BLaER1 (cell line): ENCODE measurements around the gene RND2.
"Not testable (repeated sequence)": the region's sequence is repeated elsewhere in the genome, so short reads cannot be mapped to it uniquely, and the experiment has no call there.

Experiments used
- H3K27ac ChIP-seq: shearing (Covaris generic); formaldehyde crosslinking; 2 replicates; pipeline ENCODE4 v1.8.1; 2022
- H3K27me3 ChIP-seq: shearing (Covaris generic); formaldehyde crosslinking; 2 replicates; pipeline ENCODE4 v1.8.1; 2022
- H3K36me3 ChIP-seq: shearing (Covaris generic); formaldehyde crosslinking; 2 replicates; pipeline ENCODE4 v1.8.1; 2022
- H3K4me1 ChIP-seq: shearing (Covaris generic); formaldehyde crosslinking; 2 replicates; pipeline ENCODE4 v1.8.1; 2022
- H3K4me2 ChIP-seq: shearing (Covaris generic); formaldehyde crosslinking; 2 replicates; pipeline ENCODE4 v1.8.1; 2022
- H3K4me3 ChIP-seq: shearing (Covaris generic); formaldehyde crosslinking; 2 replicates; pipeline ENCODE4 v1.8.1; 2022
- H3K9ac ChIP-seq: shearing (Covaris generic); formaldehyde crosslinking; 2 replicates; pipeline ENCODE4 v1.8.1; 2022
- H3K9me3 ChIP-seq: shearing (Covaris generic); formaldehyde crosslinking; 2 replicates; pipeline ENCODE4 v1.8.1; 2022
- H4K20me1 ChIP-seq: shearing (Covaris generic); formaldehyde crosslinking; 2 replicates; pipeline ENCODE4 v1.8.1; 2022
- Cebpa-rat ChIP-seq: shearing (Covaris generic); IDR thresholded peaks from 2 replicates; pipeline ENCODE4 v1.8.1; 2022

RND2 gene

DNA sequence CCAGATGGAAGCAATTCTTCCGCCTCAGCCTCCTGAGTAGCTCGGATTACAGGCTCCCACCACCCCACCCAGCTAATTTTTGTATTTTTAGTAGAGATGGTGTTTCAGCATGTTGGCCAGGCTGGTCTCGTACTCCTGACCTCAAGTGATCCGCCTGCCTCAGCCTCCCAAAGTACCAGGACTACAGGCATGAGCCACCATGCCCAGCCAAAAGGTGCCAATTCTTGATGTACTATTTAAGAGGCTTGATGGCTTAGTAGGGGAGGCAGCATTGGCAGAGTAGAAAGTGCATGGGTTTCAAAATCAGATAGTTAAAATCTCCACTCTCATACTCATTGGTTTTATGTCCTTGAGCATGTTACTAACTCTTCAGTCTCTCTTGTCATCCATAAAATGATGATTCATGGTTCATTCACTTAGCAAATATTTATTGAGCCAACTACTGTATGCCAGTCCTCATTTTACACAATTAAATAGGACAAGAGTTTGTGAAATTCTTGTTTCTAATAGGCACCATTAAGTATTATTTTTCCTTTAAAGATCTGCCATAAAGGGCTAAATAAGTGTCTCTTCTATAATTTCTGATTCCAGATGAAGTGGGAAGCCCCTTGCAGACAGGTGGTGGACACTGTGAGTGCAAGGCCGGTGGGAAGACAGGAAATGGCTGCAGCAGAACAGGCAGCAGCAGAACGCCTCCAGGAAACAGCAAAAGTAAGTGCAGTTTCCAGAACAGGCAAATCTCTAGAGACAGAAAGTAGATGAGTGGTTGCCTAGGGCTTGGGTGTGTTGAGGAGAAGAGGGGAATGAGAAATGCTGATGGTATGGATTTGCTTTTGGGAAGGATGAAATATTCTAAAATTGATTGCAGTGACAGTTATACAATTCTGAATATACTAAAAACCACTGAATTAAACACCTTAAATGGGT, 35.0 kb upstream of the RND2 start:
- Histone ChIP-seq H3K9ac (no peak overlapping the region), H3K27me3 (no peaks in the 10 kb centered on the region), H4K20me1 (peaks cover 8% of the 10 kb centered on the region), H3K4me2 (no peak overlapping the region), H3K4me3 (no peak overlapping the region), H3K36me3 (peaks cover 92% of the 10 kb centered on the region), H3K27ac (no peak overlapping the region), H3K9me3 (no peaks in the 10 kb centered on the region), H3K4me1 (peaks cover 29% of the 10 kb centered on the region)
- no peak for TF ChIP-seq Cebpa-rat

DNA sequence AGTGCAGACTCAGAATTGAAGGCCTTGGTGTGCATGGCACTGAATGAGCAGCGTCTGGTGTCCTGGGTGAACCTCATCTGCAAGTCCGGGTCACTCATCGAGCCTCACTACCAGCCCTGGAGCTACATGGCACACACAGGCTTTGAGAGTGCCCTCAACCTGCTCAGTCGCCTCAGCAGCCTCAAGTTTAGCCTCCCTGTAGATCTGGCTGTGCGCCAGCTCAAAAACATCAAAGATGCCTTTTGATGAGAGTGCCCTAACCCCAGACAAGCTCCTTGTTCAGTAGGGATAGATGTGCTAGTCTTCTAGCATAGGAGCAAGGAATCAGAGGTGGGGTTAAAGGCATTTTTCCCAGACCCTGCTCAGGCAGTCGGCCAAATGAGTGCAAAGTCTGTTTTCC, 33.6 kb upstream of the RND2 start:
- H3K4me2 ChIP-seq, result no peak overlapping the region
- no peak overlapping the region for H3K9ac ChIP-seq
- H3K36me3 ChIP-seq, result peaks cover 92% of the 10 kb centered on the region
- H3K27ac ChIP-seq, result no peak overlapping the region
- H3K4me1 ChIP-seq, result peaks cover 14% of the 10 kb centered on the region
- H3K27me3 ChIP-seq, result no peaks in the 10 kb centered on the region
- TF ChIP-seq Cebpa-rat, result no peak
- H3K9me3 ChIP-seq, result no peaks in the 10 kb centered on the region
- no peak overlapping the region for H3K4me3 ChIP-seq
- H4K20me1 ChIP-seq, result peaks cover 8% of the 10 kb centered on the region

DNA sequence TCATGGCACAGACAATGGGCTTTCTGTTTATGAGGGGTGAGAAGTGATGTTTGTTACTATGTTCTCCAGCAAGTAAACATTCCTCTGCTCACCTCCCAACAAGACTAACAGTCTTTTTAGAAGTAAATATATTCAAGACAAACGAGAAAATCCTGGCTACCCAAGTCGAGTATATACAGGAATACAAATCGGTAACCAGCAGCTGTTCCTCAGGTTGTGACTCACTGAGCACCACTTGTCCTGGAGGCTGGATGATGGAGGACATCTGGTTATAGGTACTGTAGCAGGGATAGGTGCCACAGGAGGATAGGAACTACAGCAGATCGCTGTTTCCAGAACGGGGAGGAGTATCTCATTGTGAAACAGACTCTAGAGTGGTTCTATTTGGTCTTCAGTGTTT, 32.2 kb upstream of the RND2 start:
- Histone ChIP-seq H3K4me3 (no peak overlapping the region), H3K36me3 (peaks cover 78% of the 10 kb centered on the region), H4K20me1 (peaks cover 8% of the 10 kb centered on the region), H3K4me2 (no peak overlapping the region), H3K9ac (no peak overlapping the region), H3K4me1 (peaks cover 26% of the 10 kb centered on the region), H3K27ac (no peak overlapping the region), H3K27me3 (no peaks in the 10 kb centered on the region), H3K9me3 (no peaks in the 10 kb centered on the region)
- TF ChIP-seq Cebpa-rat, result no peak

DNA sequence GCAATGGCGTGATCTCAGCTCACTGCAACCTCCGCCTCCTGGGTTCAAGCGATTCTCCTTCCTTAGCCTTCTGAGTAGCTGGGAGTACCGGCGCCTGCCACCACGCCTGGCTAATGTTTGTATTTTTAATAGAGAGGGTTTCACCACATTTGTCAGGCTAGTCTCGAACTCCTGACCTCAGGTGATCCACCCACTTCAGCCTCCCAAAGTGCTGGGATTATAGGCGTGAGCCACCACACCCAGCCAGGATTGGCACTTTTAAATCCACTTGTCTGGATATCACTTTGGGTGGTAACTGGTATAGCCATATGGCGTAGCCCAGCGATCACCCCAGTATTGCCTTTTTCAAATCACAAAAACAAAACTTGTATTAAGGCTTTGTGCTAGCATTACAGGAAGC, 31.1 kb upstream of the RND2 start:
- H3K9ac ChIP-seq, H3K27me3 ChIP-seq, H3K4me3 ChIP-seq, H3K4me2 ChIP-seq, H3K27ac ChIP-seq, H3K9me3 ChIP-seq: not testable (repeated sequence)
- peaks cover 68% of the 10 kb centered on the region for H3K36me3 ChIP-seq
- H4K20me1 ChIP-seq, result peaks cover 13% of the 10 kb centered on the region
- H3K4me1 ChIP-seq, result peaks cover 26% of the 10 kb centered on the region

DNA sequence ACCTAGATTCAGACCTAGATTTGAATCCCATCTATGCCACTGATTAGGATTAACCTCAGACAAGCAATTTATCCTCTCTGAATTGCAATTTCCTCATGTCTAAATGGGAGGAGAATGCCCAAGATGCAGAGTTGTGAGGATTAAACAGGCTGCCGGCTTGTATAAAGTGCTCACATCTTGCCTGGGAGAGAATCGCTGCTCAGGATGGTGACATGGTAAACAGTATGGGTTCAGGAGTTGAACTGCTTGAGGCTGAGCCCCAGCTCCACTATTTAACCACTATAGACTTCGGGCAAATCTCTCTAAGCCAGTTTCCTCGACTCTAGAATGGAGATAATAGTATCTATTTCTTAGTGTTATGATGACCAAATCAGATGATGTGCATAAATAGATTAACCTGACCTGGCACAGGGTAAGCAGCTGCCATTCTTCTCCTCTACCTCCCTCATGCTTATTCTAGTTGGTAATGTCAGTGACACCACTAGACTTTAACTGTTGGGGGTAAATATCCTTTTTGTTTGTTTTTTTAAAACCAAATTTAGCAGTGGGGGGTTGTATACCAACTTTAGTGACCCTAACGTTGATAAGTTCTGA, 27.5 kb upstream of the RND2 start:
- H3K9me3 ChIP-seq, result no peaks in the 10 kb centered on the region
- peak overlapping the region; percentile 59 for H3K27ac ChIP-seq
- H3K27me3 ChIP-seq, result no peaks in the 10 kb centered on the region
- peaks cover 66% of the 10 kb centered on the region for H3K36me3 ChIP-seq
- no peak for TF ChIP-seq Cebpa-rat
- peaks cover 25% of the 10 kb centered on the region for H3K4me1 ChIP-seq
- H3K9ac ChIP-seq, result peak overlapping the region; percentile 71; the same call in 1 of the 2 replicates
- peaks cover 38% of the 10 kb centered on the region for H4K20me1 ChIP-seq
- H3K4me2 ChIP-seq, result peak overlapping the region; percentile 79
- peak overlapping the region; percentile 57 for H3K4me3 ChIP-seq

DNA sequence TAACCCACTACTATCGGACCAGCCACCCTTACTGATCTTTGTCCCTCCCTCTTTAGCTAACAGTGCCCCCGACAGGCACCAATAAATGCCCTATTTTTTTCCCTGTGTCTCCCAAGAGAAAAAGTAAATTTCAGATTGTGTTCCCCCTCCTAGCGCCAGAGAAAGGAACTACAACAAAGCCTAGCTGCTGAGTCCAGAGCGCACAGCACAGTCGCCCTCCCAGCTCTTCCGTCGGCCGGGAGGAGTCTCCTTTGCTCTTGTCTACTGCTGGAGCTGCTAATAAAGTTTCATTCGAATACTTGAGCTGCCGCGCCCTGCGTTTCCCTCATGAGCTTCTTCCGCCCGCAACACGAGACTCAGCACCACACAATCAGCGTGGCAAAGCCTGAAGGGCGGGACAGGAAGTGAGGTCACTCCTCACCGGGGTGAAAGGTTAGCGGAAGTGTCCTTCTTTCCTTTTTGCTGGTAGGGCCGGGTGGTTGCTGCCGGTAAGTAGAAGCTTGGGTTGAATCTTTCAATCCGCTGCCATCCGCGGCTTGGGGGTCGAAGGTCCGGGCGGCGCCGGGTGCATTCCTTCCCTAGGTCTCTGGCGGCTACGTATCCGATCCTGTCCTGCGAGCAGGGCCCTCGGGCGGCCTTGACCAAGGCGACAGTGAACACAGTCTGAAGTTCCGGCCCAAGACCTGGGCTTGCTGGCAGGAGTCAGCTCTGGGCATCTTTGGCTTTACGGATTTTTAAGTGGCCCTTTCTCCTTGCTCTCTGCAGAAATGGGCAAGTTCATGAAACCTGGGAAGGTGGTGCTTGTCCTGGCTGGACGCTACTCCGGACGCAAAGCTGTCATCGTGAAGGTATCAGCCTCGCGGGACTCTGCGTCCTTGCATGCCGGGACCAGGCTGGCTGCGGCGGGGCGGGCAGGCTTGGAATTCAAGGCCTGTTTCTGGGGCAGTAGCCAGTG, 26.8 kb upstream of the RND2 start, which contains the start of gene RPL27:
RPL27 (plus strand) TSS at position 436 of the 955 bp plus-strand sequence; CDS start at position 768, 332 bp downstream.
- H3K27ac ChIP-seq, result peak within 1 kb of the TSS; percentile 94
- peaks cover 25% of the 10 kb centered on the region for H3K4me1 ChIP-seq
- no peaks in the 10 kb centered on the region for H3K9me3 ChIP-seq
- no peaks in the 10 kb centered on the region for H3K27me3 ChIP-seq
- peak within 1 kb of the TSS; percentile 93 for H3K4me2 ChIP-seq
- H3K4me3 ChIP-seq, result peak within 1 kb of the TSS; percentile 94
- peaks cover 66% of the 10 kb centered on the region for H3K36me3 ChIP-seq
- no peak for TF ChIP-seq Cebpa-rat
- peaks cover 46% of the 10 kb centered on the region for H4K20me1 ChIP-seq
- peak within 1 kb of the TSS; percentile 99 for H3K9ac ChIP-seq

DNA sequence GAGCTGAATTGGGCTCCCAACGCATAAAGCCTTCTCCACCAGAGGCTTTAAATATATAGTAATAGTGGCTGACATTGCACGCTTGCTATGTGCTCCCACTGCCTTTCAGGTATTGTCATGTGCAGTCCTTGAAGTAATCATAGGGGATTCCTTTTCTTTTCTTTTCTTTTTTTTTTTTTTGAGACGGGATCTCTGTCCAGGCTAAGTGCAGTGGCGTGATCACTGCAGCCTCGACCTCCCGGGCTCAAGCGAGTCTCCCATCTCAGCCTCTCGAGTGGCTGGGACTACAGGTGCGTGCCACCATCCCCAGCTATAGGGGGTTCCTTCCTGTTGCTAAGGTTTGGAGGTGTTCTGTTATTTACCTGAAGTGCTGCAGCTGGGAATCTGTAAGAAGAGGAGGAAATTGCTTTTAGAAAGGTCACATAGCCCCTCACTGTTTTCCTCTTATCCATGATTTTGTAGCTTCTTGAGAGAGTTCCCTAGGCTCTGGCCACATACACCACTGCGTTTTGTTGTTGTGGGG, 26.0 kb upstream of the RND2 start:
- Histone ChIP-seq H3K36me3 (peaks cover 66% of the 10 kb centered on the region), H3K27me3 (no peaks in the 10 kb centered on the region), H4K20me1 (peaks cover 54% of the 10 kb centered on the region), H3K9me3 (no peaks in the 10 kb centered on the region), H3K27ac (peak overlapping the region; percentile 94), H3K4me2 (peak overlapping the region; percentile 93), H3K9ac (peak overlapping the region; percentile 99), H3K4me3 (peak overlapping the region; percentile 94), H3K4me1 (peaks cover 25% of the 10 kb centered on the region)
- TF ChIP-seq Cebpa-rat, result no peak

DNA sequence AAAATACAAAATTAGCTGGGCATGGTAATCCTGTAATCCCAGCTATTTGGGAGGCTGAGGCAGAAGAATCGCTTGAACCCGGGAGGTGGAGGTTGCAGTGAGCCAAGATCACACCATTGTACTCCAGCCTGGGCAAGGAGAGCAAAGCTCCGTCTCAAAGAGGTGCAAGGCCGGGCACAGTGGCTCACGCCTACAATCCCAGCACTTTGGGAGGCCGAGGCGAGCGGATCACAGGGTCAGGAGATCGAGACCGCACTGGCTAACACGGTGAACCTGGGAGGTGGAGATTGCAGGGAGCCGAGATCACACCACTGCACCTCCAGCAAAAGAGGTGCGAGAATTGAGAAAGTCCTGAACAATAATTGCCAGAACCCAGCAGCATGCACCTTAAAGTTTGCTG, 24.1 kb upstream of the RND2 start:
- not testable (repeated sequence) for H3K4me3 ChIP-seq, H3K27ac ChIP-seq, H3K4me2 ChIP-seq, H3K27me3 ChIP-seq, H3K9me3 ChIP-seq
- peaks cover 25% of the 10 kb centered on the region for H3K4me1 ChIP-seq
- peaks cover 62% of the 10 kb centered on the region for H3K36me3 ChIP-seq
- peaks cover 56% of the 10 kb centered on the region for H4K20me1 ChIP-seq
- H3K9ac ChIP-seq, result peak overlapping the region; percentile 34; the same call in 1 of the 2 replicates

DNA sequence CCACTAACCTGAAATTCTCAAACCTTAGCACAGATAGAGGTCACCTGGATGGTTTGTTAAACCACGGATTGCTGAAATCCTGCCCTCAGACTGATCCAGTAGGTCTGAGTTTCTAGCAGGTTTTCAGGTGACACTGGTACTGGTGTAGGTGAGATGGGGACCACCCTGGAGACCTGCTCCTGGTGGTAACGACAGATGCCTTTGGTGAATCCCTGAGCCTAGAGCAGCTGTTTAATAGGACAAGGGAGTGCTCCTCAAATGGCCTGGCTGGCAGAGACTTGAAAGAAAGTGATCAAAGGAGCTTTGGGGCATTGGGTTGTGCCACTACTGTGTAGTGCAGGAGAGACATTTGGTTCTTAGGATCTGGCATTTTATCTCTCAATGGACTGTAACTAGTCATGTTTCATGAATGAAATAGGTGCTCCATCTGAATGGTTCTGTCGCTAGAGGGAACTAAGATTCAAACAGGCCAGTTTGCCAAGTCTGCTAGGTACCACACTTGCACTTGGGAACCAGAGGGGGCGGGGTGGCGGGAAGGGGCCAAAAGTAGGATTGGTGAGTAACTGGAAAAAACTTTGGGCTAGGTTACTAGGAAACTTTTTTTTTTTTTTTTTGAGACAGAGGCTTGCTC, 21.4 kb upstream of the RND2 start:
- Histone ChIP-seq H3K36me3 (peaks cover 66% of the 10 kb centered on the region), H3K4me2 (no peak overlapping the region), H3K4me3 (no peak overlapping the region), H3K9ac (no peak overlapping the region), H4K20me1 (peaks cover 54% of the 10 kb centered on the region), H3K27ac (no peak overlapping the region), H3K27me3 (no peaks in the 10 kb centered on the region), H3K4me1 (peaks cover 25% of the 10 kb centered on the region), H3K9me3 (no peaks in the 10 kb centered on the region)
- TF ChIP-seq Cebpa-rat, result no peak
